NCI-H1436 (cell line): ENCODE results near the gene SELENOS.

ENCODE experiments used
- DNase-seq: peaks from one replicate; lab custom pipeline; 2025; lab: John Stamatoyannopoulos, UW

Gene SELENOS

GRCh38 chr15:101250873-101251829, 26.1 kb downstream of the SELENOS start:
- no peak for DNase-seq

DNA sequence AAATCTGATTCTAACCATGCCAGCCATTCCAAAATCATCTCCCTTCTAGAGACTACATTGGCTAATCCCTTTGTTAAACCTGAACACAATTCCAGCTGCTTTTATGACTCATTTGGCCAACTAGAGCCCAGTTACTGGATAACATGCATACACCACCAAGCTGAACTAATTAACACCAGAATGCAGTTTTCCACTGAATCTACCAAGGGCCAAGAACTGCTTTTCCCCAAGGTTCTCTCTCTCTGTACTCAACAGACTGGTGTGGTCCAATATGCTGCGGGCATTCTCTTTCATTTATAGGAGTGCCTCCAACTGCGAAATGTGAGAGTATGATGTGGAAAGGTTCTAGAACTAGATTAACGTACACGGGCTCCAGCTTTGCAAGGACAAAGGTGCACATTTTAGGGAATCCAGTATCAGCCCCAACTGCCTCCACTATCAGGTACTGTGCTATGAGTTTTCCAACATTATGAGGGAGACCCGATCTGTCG, 26.9 kb downstream of the SELENOS start:
- no peak for DNase-seq

GRCh38 chr15:101248274-101248673, 29.0 kb downstream of the SELENOS start:
- no peak for DNase-seq

- no peak for DNase-seq
Measured at GRCh38 chr15:101246824-101247745, 30.2 kb downstream of the SELENOS start.

DNA sequence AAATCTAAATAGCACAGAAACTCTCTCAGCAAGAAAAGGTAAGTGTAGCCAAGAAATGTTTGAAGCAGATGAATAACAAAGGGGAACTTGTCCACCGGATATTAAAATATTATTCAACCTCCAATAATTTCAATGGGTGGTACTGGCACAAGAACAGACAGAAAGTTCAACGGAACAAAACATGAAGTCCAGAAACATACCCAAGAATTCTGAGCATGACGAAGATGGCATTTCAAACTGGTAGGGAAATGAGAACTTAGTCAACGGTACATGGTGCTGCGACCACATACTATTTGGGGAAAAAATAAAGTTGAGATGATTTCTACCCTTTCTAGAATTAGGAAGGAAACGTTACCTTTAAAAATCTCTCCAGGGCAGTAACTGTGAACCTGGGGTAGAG, 30.9 kb downstream of the SELENOS start:
- DNase-seq = no peak

DNA sequence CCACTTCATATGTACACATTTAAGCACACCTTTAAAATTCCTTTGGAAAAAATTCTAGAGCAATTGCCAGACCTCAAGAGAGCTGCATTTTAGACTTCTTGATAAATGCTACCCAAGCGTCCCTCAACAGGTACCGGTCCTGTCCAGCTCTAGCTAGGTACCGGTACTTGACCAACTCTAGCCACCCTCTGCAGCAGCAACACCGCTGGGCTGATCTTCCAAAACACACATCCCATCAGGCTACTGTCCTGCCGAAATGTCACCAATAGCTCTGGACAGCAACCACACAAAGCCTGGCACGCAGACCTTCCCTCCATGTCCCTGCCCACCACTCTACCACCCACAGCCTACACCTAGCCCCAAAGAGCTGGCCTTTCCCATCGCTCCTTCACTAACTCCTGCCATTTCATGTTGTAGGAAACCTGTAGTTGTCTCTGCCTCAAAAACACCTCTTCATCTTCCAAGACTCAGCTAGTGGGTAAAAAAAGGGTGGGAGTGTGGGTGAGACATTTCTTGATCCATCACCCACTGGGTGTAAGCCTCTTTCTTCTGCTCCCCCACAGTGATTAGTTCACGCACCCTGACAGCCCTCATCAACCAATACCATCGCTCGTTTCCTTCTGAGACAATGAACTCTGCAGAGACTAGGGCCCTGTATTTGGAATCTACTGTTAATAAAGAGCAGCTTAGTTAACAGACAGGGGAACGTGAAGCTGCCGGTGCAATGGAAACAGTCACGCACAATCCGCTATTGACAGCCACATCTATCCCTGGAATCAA, 32.2 kb downstream of the SELENOS start:
- DNase-seq = no peak

GRCh38 chr15:101244036-101244781, 33.1 kb downstream of the SELENOS start:
- DNase-seq = no peak

- no peak for DNase-seq
Measured at GRCh38 chr15:101243420-101243819, 33.9 kb downstream of the SELENOS start.

DNA sequence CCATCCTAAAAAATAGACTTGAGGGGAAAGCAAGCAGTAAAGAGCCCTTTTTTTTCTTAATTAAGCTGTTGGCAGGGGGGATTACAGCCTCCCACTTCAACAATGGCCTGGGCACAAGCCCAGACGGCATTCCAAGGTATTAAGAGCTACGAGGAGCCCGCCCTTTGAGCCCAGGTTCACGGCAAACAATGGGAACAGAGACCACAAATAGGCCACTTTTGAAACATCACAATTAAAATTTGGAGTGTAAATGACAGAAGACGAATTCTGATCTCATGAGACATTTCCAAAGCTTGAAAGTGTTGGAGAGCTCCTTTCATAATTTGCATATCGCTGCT, 34.3 kb downstream of the SELENOS start:
- DNase-seq = no peak

DNA sequence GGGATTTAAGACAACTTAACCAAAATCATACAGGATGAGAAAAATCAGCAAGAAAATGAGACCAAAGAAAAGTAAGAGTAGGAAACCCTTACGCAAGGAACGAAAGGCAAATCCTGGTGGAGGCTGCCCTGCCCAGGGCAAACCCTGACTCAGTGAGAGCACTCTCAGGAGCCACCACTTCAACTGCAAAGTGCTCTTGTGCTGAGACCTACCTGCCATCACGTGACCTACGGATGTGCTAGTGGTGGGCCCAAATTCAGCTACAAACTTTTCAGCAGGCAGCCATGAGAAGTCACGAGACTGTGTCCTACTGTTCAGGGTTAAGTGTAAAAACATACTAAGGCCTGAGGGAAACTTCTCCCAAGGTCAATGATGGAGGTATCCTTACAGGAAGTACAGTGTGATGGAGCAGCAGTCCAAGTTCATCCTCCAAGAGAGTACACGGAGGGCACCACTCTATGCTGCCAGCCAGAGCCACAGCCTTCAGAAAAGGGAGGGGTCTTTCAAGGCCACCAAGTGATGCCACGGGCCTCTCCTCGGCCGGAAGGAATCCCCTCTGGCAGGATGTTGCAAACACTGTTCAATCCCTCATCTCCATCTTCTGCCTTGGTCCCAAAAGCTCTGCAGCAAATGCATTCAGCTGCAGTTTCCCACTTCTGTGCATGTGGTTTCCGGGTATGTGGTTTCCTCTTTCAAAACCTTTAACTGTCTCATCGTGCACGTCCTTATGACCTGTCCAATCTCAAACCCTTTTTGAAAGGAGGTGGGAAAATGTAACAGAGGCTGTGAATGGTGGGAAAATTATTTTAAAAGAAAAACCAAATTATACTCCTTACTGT, 34.9 kb downstream of the SELENOS start:
- no peak for DNase-seq

- no peak for DNase-seq
Measured at GRCh38 chr15:101240358-101240757, 36.9 kb downstream of the SELENOS start.

DNA sequence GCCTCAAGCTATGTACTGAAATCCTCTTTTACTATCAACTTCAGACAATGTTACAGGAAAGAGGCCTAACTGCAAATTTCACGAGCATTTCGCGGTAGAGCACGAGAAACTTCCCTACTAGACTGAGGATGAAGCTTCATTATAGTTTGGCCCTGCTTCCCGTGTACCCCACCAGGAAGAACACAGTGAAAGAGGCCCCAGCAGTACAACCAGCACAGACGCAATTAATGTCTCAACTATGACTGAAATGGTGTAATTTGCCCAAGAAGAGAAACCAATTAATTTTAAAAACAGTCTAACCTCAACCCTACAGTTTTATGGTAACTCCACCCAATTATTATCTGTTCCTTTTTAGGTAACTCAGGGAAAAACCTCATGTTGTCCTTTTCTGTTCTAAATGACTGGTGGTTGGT, 37.6 kb downstream of the SELENOS start:
- DNase-seq = no peak

- no peak for DNase-seq
Measured at GRCh38 chr15:101237251-101237650, 40.0 kb downstream of the SELENOS start.

DNA sequence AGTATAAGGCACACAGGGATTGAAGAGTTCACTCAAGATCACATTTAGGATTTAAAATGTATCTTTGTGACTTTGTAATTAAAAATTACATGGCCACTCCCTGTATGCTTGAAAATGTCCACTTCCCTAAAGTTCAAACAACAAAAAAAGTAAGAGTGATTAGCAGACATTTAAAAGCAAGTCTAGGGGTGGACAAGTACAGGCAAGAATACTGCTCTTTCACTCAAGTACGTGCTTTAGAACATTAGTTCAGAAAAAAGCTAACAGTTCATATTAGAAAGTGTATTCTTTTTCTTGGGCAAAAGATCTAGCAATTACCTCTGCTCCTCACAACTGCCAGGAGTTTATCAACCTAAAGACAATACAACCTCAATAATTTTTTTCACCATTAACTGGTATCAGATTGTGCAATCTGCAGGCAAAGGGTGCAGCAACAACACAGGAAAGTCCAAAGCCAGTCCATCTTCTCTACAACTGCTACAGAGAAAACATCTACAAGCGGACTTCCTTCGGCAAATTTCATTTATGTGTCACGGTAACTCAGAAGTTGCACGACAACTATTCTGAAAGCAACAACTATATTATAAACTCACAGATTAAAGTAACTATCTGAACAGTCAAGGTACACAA, 43.5 kb downstream of the SELENOS start:
- DNase-seq = no peak

GRCh38 chr15:101232677-101233076, 44.6 kb downstream of the SELENOS start:
- no peak for DNase-seq

- DNase-seq = no peak
Measured at GRCh38 chr15:101228313-101228712, 49.0 kb downstream of the SELENOS start.

GRCh38 chr15:101225658-101226057, 51.6 kb downstream of the SELENOS start:
- DNase-seq = no peak
